ENCODE data around the gene C12orf56.
"Not testable (repeated sequence)": the region's sequence is repeated elsewhere in the genome, so short reads cannot be mapped to it uniquely, and the experiment has no call there.

C12orf56 gene

DNA sequence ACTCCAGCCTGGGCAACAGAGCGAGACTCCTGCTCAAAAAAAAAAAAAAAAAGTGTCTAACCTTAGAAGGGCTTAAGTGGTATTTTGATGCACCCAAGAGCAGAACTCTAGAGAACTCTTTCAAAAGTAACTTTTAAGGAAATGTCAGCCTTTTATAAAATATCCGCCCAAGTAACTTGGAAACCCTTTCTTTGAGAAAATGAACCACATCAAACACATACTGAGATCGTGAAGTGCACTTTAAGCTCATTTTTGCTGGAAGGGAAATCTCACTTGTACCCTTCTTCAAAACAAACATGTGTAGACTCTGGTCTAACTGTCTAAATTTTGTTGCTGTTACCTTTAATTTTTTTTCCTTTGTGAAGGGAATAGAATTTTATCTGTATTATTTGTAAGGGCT, 5.5 kb downstream of the C12orf56 start:
- DNase-seq: no peak

- DNase-seq: no peak
These were observed 6.9 kb downstream of the C12orf56 start for GRCh38 chr12:64383675-64384074.

- no peak for DNase-seq
These were observed 27.7 kb downstream of the C12orf56 start for GRCh38 chr12:64362721-64363305.

DNA sequence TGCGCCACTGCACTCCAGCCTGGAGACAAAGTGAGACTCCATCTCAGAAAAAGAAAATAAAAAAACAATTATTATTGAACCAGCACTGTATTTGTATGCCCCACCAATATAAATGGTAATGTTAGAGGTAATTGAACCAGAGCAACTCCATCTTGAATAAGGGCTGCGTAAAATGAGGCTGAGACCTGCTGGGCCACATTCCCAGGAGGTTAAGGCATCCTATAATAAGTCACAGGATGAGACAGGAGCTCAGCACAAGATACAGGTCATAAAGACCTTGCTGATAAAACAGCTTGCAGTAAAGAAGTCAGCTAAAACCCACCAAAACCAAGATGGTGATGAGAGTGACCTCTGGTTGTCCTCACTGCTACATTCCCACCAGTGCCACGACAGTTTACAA, 29.4 kb downstream of the C12orf56 start:
- not testable (repeated sequence) for DNase-seq

GRCh38 chr12:64356209-64356608, 34.3 kb downstream of the C12orf56 start:
- DNase-seq: not testable (repeated sequence)

- DNase-seq: no peak
These were observed 38.4 kb downstream of the C12orf56 start for GRCh38 chr12:64352181-64352580.

GRCh38 chr12:64351265-64351664, 39.3 kb downstream of the C12orf56 start:
- DNase-seq: no peak

DNA sequence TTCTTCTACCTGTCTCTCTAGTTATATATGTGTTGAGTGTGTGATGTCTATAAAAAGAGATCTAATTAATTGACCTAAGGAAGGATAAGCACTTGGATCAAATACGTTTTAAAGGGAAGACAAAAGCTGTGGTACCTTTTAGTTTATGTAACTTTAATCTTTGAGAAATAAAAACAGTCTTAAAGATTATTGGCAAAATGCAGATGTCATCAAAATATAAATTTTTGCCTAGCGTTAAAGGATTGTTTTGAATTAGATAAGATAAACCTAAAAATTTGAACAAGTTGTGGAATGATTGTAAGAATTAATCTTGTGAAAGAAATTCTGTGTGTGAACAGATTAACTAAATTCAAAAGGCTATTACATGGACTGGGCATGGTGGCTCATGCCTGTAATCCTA, 42.9 kb downstream of the C12orf56 start:
- no peak for DNase-seq

GRCh38 chr12:64344631-64345030, 45.9 kb downstream of the C12orf56 start:
- not testable (repeated sequence) for DNase-seq

- not testable (repeated sequence) for DNase-seq
These were observed 50.0 kb downstream of the C12orf56 start for GRCh38 chr12:64340546-64340945.

GRCh38 chr12:64335886-64336466, 54.6 kb downstream of the C12orf56 start:
- DNase-seq: no peak

DNA sequence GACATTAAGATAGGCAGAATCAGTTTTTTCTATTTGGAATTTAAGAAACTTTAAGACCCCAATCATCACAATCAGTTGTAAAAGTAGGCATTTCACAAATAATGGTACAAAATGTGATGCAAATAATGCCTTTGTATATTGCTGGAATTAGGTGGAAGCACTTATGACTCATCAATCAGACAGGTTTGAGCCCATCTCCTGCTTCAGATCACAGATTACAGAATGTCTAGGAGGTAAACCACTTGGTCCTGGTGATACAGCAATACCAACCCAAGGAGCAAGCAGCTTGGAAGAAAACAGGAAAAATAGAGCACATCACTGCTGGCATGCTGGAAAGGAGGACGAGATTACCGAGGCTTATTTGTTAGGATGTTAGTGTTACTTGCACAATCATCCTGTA, 57.6 kb downstream of the C12orf56 start:
- no peak for DNase-seq

- no peak for DNase-seq
These were observed 58.3 kb downstream of the C12orf56 start for GRCh38 chr12:64332296-64332695.

GRCh38 chr12:64329031-64329710, 61.4 kb downstream of the C12orf56 start:
- not testable (repeated sequence) for DNase-seq

DNA sequence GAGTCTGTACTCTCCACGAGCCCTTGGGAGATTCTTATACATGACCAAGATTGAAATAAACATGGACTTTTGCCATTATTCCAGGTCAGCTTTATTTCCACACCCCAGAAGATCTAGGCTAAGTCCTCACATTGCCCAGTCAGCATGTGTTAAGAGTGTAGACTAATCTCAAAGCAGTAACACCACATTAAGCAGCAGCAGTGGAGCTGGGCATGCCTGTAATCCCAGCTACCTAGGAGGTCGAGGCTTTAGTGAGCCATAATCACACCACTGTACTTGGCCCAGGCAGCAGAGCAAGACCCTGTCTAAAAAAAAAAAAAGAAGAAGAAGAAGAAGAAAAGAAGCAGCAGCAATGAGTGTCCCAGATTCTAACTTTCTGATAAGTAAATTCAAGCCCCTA, 65.5 kb downstream of the C12orf56 start:
- no peak for DNase-seq

DNA sequence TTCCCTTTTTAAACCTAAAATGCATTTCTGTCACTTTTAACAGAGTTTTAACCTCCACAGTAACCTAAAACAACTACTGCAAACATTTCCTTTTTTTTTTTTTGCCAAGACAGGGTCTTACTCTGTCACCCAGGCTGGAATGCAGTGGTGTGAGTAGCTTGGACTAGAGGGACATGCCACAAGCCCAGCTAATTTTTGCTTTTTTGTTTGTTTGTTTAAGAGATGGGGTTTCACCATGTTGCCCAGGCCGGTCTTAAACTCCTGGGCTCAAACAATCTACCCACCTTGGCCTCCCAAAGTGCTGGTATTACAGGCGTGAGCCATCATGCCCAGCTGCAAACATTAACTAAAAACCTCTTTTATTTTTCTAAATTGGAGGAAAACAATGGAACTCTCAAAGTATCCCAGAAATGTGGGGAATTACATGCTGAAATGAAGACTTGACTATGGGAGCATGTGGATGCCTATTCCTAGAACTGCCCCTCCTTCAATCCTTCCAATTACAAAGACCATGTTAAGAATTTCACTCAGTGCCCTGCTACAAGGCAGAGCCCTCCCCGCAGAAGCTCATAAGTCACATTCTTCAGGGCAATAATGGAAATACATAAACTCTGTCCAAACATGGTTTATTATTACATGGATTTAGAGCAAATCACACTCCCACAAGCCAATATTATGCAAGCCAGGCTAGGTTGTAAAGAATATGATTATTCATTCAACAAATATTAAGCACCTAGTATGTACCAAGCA, 66.9 kb downstream of the C12orf56 start:
- no peak for DNase-seq

DNA sequence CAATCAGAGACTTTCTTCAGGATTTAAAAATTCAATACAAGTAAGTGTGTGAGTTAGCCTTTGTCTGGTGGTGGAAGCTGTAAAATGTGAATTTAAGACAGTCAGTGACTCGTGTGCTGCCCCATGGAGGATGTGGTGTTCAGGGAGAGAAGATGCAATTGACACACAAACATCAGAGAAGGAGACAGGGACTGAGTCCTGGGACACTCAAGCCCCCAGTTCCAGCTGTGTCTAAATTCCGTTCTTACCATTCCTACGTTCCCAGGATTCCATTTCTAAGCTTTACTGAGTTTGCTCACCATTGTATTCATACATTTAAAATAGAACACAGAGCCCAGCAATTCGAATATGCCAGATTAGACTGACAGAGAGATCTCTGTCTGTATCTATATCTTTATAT, 67.6 kb downstream of the C12orf56 start:
- no peak for DNase-seq

- no peak for DNase-seq
These were observed 69.9 kb downstream of the C12orf56 start for GRCh38 chr12:64320611-64321010.

DNA sequence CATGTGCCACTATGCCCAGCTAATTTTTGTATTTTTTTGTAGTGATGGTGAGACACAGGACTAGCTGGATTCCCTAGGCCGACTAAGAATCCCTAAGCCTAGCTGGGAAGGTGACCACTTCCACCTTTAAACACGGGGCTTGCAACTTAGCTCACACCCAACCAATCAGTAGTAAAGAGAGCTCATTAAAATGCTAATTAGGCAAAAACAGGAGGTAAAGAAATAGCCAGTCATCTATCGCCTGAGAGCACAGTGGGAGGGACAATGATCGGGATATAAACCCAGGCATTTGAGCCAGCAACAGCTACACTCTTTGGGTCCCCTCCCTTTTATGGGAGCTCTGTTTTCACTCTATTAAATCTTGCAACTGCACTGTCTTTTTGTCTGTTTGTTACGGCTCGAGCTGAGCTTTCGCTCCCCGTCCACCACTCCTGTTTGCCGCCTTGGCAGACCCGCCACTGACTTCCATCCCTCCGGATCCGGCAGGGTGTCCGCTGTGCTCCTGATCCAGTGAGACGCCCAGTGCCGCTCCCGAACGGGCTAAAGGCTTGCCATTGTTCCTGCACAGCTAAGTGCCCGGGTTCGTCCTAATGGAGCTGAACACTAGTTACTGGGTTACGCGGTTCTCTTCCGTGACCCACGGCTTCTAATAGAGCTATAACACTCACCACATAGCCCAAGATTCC, 70.9 kb downstream of the C12orf56 start:
- not testable (repeated sequence) for DNase-seq

- no peak for DNase-seq
These were observed 72.0 kb downstream of the C12orf56 start for GRCh38 chr12:64318605-64319004.

DNA sequence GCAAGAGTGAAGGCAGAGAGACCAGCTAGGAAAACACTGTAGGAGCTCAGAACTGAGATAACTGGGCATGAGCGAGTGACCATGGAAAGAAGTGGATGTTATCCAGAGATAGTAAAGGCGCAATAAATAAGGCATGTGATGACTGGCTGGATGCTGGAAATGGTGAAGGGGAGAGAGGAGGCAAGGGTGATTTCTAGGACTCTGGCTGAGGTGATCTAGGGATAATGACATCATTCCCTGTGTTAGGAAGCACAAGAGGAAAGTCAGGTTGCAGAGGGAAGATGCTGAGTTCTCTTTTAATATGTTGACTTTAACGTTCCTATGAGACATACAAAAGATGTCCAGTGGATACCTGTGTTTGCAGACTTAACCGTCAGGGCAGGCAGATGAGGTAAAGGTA, 78.7 kb downstream of the C12orf56 start:
- no peak for DNase-seq

DNA sequence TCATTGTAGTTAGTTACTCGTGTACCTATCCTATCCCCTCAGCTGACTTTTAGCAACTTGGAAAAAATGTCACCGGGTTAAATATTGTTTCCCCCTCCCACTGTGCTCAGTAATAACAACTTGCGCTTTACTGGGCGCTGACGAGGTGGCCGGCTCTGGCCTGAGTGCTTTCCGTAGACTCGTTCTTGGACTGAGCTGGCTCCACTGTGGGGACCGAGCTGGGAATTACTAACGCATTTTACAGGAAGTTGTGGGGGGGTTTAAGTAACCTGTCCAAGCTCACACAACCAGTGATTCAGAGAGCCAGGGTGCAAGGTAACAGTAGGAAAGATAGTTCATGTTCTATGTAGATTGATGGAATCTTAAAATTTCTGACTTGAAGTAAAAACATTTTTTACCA, 86.0 kb downstream of the C12orf56 start:
- no peak for DNase-seq

- DNase-seq: no peak
These were observed 90.9 kb downstream of the C12orf56 start for GRCh38 chr12:64299628-64300027.

Data from T-helper 9 cell (primary cell).